AG04449 (cell line): ENCODE measurements around the gene XPNPEP2.

Experiments
- CTCF ChIA-PET: fragments of 350-600 bp; formaldehyde crosslinking; extraction: SDS; loops from one replicate; lab custom pipeline; 2021; ENCODE audit warnings: antibody characterized with exemption; lab: Yijun Ruan, JAX
- POLR2A ChIA-PET: fragments of 400-600, 350-600 bp; formaldehyde crosslinking; extraction: SDS; loops from one replicate; lab custom pipeline; 2020; ENCODE audit warnings: antibody characterized with exemption, inconsistent platforms; lab: Yijun Ruan, JAX
- DNase-seq: peaks from one replicate; pipeline ENCODE4 v3.0.0-alpha.2; 2010; ENCODE audit warnings: low read depth, low spot score
- H3K4me3 ChIP-seq: 2 replicates; pipeline ENCODE4 v1.5.1; 2011; ENCODE audit warnings: low read depth, mild to moderate bottlenecking, control low read depth, low read length
- CTCF ChIP-seq: IDR thresholded peaks from one replicate; pipeline ENCODE4 v1.5.1; 2011; ENCODE audit warnings: mild to moderate bottlenecking, moderate library complexity, low read length, control low read depth, inconsistent platforms; ENCODE audit not compliant: insufficient read depth; ENCODE audit errors: missing control alignments

The XPNPEP2 gene

GRCh38 chrX:129788527-129788926, 49.7 kb downstream of the XPNPEP2 start:
- POLR2A ChIA-PET: no interaction called here
- CTCF ChIA-PET: no interaction called here
- no peak overlapping the region for H3K4me3 ChIP-seq
- no peak for DNase-seq
- TF ChIP-seq CTCF: no peak

DNA sequence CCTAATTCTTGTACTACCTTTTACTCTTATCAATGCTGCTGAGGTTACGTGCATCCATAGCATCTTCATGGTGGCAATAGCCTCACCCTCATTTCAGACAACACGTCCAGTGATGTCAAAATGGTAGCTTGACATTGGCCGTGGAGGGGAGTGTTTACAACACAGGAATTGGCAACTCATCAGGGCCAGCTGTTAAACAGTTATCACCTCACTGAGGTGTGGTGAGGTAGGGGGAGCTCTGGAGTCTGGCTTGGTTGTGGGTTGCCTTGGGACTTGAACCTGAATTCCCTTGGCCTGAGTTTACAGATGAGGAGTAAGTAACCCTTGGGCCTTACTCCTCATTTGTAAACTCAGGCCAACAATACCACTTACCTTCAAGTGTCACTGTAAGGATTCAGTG, 51.4 kb downstream of the XPNPEP2 start:
- TF ChIP-seq CTCF: no peak
- no peak overlapping the region for H3K4me3 ChIP-seq
- no peak for DNase-seq
- CTCF ChIA-PET: no interaction called here
- POLR2A ChIA-PET: no interaction called here

DNA sequence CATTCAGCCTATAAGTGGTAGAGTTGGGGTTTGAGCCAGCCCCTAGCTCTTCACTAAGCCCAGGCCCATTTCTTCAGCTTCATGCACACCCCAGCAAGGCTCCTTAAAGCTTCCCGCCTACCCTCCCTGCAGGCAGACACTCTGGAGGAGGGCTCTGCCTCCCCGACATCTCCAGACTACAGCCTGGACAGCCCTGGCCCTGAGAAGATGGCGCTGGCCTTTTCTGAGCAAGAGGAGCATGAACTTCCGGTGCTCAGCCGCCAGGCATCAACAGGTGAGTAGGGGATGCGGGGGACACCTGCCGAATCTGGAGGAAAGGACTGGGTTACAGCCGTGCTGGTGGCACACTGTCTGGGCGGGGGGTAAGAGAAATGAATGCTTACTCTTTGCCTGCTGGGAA, 52.0 kb downstream of the XPNPEP2 start:
- no peak overlapping the region for H3K4me3 ChIP-seq
- no peak for TF ChIP-seq CTCF
- CTCF ChIA-PET: no interaction called here
- no peak for DNase-seq
- POLR2A ChIA-PET: no interaction called here

GRCh38 chrX:129791336-129791735, 52.6 kb downstream of the XPNPEP2 start:
- POLR2A ChIA-PET: no interaction called here
- DNase-seq: no peak
- no peak overlapping the region for H3K4me3 ChIP-seq
- no peak for TF ChIP-seq CTCF
- CTCF ChIA-PET: no interaction called here

GRCh38 chrX:129791961-129792570, 53.3 kb downstream of the XPNPEP2 start:
- H3K4me3 ChIP-seq: no peak overlapping the region
- no peak for DNase-seq
- ChIA-PET CTCF (no interaction called here), POLR2A (no interaction called here)
- TF ChIP-seq CTCF: no peak

DNA sequence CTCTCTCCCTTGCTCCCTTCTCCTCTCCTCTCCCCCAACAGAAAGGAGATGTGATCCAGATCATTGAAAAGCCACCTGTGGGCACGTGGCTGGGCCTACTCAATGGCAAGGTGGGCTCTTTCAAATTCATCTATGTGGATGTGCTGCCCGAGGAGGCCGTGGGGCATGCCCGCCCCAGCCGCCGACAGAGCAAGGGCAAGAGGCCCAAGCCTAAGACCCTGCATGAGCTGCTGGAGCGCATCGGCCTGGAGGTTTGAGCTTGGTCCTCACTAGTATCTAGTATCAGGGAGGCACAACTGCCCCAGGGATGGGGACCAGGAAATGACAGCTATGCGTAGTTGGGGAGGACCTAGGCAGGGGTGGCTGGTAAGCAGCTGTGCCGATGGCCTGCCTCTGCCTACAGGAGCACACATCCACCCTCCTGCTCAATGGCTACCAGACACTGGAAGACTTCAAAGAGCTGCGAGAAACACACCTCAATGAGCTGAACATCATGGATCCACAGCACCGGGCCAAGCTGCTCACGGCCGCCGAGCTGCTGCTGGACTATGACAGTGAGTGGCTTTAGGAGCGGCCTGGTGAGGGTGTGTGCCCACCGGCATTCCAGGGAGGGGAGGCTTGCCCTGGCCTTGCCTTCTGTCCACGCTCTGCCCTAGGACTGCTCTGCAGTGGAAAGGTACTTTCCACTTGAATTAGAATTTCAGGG, 54.0 kb downstream of the XPNPEP2 start:
- no peak overlapping the region for H3K4me3 ChIP-seq
- CTCF ChIA-PET: no interaction called here
- POLR2A ChIA-PET: no interaction called here
- DNase-seq: no peak
- no peak for TF ChIP-seq CTCF
